ENCODE measurements around the gene PPIE.
A peak's percentile ranks its signal among the peaks of the same experiment; 100 is the strongest.

The PPIE gene

DNA sequence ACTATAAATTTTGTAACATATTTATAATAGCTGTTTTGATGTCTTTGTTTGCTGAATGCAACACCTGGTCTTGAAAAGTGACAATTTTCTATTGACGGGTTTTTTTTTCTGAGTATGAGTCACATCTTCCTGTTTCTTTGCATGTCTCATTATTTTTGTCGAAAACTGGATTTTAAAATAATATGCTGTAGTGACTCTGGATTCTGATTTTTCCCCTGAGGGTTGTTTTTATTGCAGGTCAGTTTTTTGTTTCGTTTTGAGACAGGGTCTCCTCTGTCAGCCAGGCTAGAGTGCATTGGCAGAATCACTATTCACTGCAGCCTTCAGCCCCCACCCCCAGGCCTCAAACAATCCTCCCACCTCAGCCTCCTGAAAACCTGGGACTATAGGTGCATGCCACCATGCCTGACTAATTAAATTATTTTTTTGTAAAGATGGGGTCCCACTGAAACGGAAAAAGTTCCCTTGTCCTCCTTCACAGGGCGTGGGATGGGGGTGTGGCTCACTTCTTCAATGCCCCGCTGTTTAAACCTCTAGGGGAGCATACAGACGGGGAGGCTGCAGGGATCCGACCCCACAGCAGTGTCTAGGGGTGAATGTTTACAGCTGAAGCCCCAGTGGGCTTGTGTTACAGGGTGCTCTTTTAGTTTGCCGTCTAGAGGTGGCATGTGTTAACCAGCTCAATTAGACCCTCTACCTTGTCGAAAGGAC, 11.3 kb upstream of the PPIE start:
- TF ChIP-seq, protein P1, sequence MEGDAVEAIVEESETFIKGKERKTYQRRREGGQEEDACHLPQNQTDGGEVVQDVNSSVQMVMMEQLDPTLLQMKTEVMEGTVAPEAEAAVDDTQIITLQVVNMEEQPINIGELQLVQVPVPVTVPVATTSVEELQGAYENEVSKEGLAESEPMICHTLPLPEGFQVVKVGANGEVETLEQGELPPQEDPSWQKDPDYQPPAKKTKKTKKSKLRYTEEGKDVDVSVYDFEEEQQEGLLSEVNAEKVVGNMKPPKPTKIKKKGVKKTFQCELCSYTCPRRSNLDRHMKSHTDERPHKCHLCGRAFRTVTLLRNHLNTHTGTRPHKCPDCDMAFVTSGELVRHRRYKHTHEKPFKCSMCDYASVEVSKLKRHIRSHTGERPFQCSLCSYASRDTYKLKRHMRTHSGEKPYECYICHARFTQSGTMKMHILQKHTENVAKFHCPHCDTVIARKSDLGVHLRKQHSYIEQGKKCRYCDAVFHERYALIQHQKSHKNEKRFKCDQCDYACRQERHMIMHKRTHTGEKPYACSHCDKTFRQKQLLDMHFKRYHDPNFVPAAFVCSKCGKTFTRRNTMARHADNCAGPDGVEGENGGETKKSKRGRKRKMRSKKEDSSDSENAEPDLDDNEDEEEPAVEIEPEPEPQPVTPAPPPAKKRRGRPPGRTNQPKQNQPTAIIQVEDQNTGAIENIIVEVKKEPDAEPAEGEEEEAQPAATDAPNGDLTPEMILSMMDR (IDR thresholded peaks at IDR 0.05; ENCODE audit: low read depth, low read length): no peak
- DNase-seq (ENCODE audit: low read depth, low spot score): no peak
- in situ Hi-C loops (cut with HindIII; ENCODE audit: low sequenced_read_pairs): no loop called here
- no peak overlapping the region for H3K4me3 ChIP-seq (ENCODE audit: low read depth, low read length)

GRCh38 chr1:39727932-39728317, 10.8 kb upstream of the PPIE start:
- TF ChIP-seq, protein P1 (IDR thresholded peaks at IDR 0.05; ENCODE audit: low read depth, low read length): no peak
- H3K4me3 ChIP-seq (ENCODE audit: low read depth, low read length): no peak overlapping the region
- in situ Hi-C loops (cut with HindIII; ENCODE audit: low sequenced_read_pairs): no loop called here
- no peak for DNase-seq (ENCODE audit: low read depth, low spot score)

DNA sequence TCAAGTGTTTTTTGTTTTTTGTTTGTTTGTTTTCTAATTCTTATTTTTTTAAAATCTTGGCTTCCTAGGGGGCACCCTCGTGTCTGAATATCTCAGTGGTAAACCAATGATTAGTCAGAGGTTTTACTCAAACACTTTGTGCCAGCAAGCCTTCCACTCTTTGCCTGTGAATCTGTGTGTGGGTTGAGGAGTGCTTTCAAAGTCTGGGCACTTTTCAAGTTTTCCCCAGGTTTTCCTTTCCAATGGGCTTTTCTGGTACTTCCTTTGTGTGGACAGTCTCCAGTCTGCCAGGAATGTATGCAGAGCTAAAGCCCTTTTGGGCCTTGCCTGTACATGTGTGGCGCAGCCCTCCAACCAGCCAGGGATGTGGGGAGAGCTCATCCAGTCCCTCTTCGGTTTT, 9.7 kb upstream of the PPIE start:
- in situ Hi-C loops (cut with HindIII; ENCODE audit: low sequenced_read_pairs): no loop called here
- TF ChIP-seq, protein P1 (IDR thresholded peaks at IDR 0.05; ENCODE audit: low read depth, low read length): no peak
- H3K4me3 ChIP-seq (ENCODE audit: low read depth, low read length): no peak overlapping the region
- no peak for DNase-seq (ENCODE audit: low read depth, low spot score)

DNA sequence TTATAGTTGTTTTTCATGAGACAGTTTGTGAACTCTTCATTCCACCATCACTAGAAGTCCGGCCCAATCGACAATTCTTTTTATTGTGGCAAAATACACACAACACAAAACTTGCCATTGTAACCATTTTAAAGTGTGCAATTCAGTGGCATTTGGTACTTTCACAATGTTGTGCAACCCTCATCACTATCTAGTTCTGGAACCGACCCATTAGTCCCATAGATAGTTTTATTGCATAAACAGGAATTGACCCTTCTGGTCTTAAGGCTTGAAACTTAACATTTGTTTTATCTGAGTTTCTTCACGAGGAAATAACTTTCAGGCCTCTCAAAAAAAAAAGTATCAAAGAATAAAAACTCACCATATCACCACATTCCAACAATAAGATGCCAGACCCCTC, 8.8 kb upstream of the PPIE start:
- no peak overlapping the region for H3K4me3 ChIP-seq (ENCODE audit: low read depth, low read length)
- TF ChIP-seq, protein P1 (IDR thresholded peaks at IDR 0.05; ENCODE audit: low read depth, low read length): no peak
- no peak for DNase-seq (ENCODE audit: low read depth, low spot score)
- in situ Hi-C loops (cut with HindIII; ENCODE audit: low sequenced_read_pairs): no loop called here

- TF ChIP-seq, protein P1 (IDR thresholded peaks at IDR 0.05; ENCODE audit: low read depth, low read length): no peak
- H3K4me3 ChIP-seq (ENCODE audit: low read depth, low read length): no peak overlapping the region
- in situ Hi-C loops (cut with HindIII; ENCODE audit: low sequenced_read_pairs): no loop called here
- DNase-seq (ENCODE audit: low read depth, low spot score): no peak
Observed at GRCh38 chr1:39732730-39733129, 6.0 kb upstream of the PPIE start.

DNA sequence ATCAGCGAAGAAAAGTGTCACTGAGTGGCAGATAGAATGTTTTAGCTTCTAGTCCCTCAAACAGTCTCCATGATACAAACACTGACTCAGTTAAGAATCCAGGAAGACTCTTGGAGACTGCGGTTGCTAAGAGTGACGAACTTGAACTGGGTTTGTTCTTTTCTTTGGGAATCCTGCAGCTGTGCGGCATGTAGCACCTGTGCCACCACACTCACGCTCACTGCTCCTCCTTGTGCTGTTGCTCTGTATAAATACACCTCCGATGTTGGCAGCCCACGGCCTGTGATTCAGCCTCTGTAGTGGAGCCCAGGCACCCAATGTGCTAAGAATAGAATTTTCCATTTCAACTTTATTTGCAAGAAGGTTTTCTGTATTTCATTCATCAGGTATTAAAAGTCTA, 5.5 kb upstream of the PPIE start:
- in situ Hi-C loops (cut with HindIII; ENCODE audit: low sequenced_read_pairs): no loop called here
- DNase-seq (ENCODE audit: low read depth, low spot score): peak; percentile 12
- H3K4me3 ChIP-seq (ENCODE audit: low read depth, low read length): no peak overlapping the region
- TF ChIP-seq, protein P1 (IDR thresholded peaks at IDR 0.05; ENCODE audit: low read depth, low read length): no peak

All from astrocyte of the spinal cord (primary cell).